A673 (cell line): ENCODE data around the gene LRRN4.

Experiments used
- CTCF ChIP-seq: fragments of 300-800, 200-600 bp; sonication (generic); conservative IDR thresholded peaks from 2 replicates; pipeline ENCODE4 v1.5.1; 2017; ENCODE audit warnings: low read depth, mild to moderate bottlenecking, antibody characterized with exemption, low read length, moderate library complexity, mixed read lengths
- EZH2 ChIP-seq: fragments of 200-600 bp; sonication (generic); IDR thresholded peaks from 2 replicates; pipeline ENCODE4 v1.6.1; 2017; ENCODE audit warnings: borderline replicate concordance, low read depth, mild to moderate bottlenecking, mixed read lengths, antibody characterized with exemption, low read length; ENCODE audit not compliant: poor library complexity, severe bottlenecking

- TF ChIP-seq CTCF: no peak
- no peak for TF ChIP-seq EZH2
Measured at GRCh38 chr20:6040540-6040939, 13.3 kb downstream of the LRRN4 start.
